Heart right ventricle (tissue), 16 donors: Measurements from ENCODE around the gene TFEB. TPM values are rescaled to one million over a fixed set of nuclear protein-coding genes. Genes with fewer than 3 reads are reported as not detected.

Experiments used
- ATAC-seq, 8 donors: fragments of 200-7000 bp; cut with Tn5 transposase; one replicate each; pipeline ENCODE4 v1.9.1; 2020; ENCODE audit warnings: mild to moderate bottlenecking in 8 of 8, moderate library complexity in 8 of 8, moderate number of reproducible peaks in 1 of 8
- DNase-seq, 2 donors: peaks; one replicate each; pipeline ENCODE4 v3.0.0-alpha.2; 2020
- H3K27ac ChIP-seq, 10 donors: fragments of 200-600 bp; sonication (generic) in 2 of 10; one replicate each; pipeline versions ENCODE4 v1.5.0 to v1.8.0; 2020 to 2022; ENCODE audit warnings: mild to moderate bottlenecking in 3 of 10
- H3K27me3 ChIP-seq, 7 donors: fragments of 200-600 bp; one replicate each; pipeline ENCODE4 v1.8.0; 2021 to 2022; ENCODE audit warnings: mild to moderate bottlenecking in 2 of 7
- H3K36me3 ChIP-seq, 9 donors: fragments of 200-600 bp; sonication (generic) in 1 of 9; one replicate each; pipeline versions ENCODE4 v1.5.0 to v1.8.0; 2020 to 2022; ENCODE audit warnings: mild to moderate bottlenecking in 2 of 9
- H3K4me1 ChIP-seq, 9 donors: fragments of 200-600 bp; sonication (generic) in 1 of 9; one replicate each; pipeline versions ENCODE4 v1.5.0 to v1.8.0; 2020 to 2022; ENCODE audit warnings: mild to moderate bottlenecking in 4 of 9
- H3K4me3 ChIP-seq, 10 donors: fragments of 200-600 bp; sonication (generic) in 2 of 10; one replicate each; pipeline versions ENCODE4 v1.5.0 to v1.8.0; 2020 to 2022; ENCODE audit warnings: mild to moderate bottlenecking in 7 of 10, moderate library complexity in 2 of 10
- H3K9me3 ChIP-seq, 11 donors: fragments of 200-600 bp in 10 of 11; sonication (generic) in 2 of 11; one replicate each; pipeline versions ENCODE4 v1.5.0 to v1.8.0; 2013 to 2022; ENCODE audit warnings: mild to moderate bottlenecking in 2 of 11, control low read depth in 1 of 11, moderate library complexity in 1 of 11
- CTCF ChIP-seq, 9 donors: fragments of 200-600 bp; sonication (generic) in 2 of 9; IDR thresholded peaks; one replicate each; pipeline versions ENCODE4 v1.5.0 to v1.8.0; 2021 to 2022; ENCODE audit warnings: antibody characterized with exemption in 9 of 9, mild to moderate bottlenecking in 5 of 9, moderate library complexity in 1 of 9
- WGBS, 2 donors: extraction: QIAGEN DNeasy Blood & Tissue Kit; methylation state at CpG; one replicate each; pipeline ENCODE4 v1.1.7; 2013; ENCODE audit warnings: inconsistent platforms in 1 of 2; 5-methylcytosine and 5-hydroxymethylcytosine counted together
- intact Hi-C, 10 donors: fragments of 100-400 bp; cut with DNase I; formaldehyde crosslinking; loops; one replicate each; pipeline versions ENCODE4 v1.11.1 to v1.14.2; 2022
- polyA plus RNA-seq, 2 donors: library from polyadenylated mRNA; stranded (reverse); fragments of 200-250 nt; gene quantifications; one replicate each; pipeline ENCODE4 v1.2.3, GENCODE V29; 2013
- total RNA-seq, 10 donors: library from RNA; stranded (reverse); fragmentation: NEBNext Ultra II Directional in 3 of 10; extraction: Animal tissue kit (Norgen Biotek cat#: 25700) in 3 of 10; gene quantifications; one replicate each; pipeline versions ENCODE4 v1.2.1 to v1.2.4, GENCODE V29; 2021 to 2023
- donor health status: Arrhythmogenic right ventricular cardiomyopathy.
- donor health status: ischemic (EF 13 %, LVEDD 7.1; RV severe dilation, severe dysfunction).
- donor health status: healthy with polysubstance abuse.
- donor health status: DM: no; HTN: yes; CAD: no.
- donor health status: DM: no; HTN: no; CAD: no.
- donor health status: ischemic (EF 25% LVEDD 6.9; RV normal size, moderate dysfunction).
- donor health status: ischemic (EF 25% LVEDD 5.7; RV mildly dilated, moderate dysfunction).
- donor health status: healthy.
- donor health status: DM: yes; HTN: yes; CAD: no.
- donor health status: Ischemic cardiomyopathy.
- donor health status: ischemic (EF 35%, LVEDD 5.7; RV mildly dilated, moderate dysfunction).
- donor health status: nonischemic (EF 11% LVEDD 7.7; RV severe dilation, severe dysfunction).
- donor health status: DM: yes; HTN: yes; CAD: no.
- donor health status: PGD.
- donor health status: ischemic (EF 29% LVEDD 5.4; RV normal size, mild dysfunction).
- donor health status: nonischemic (EF 23%, LVEDD 6.1; RV moderate dilation, normal function).

The TFEB gene
- total and polyA plus RNA-seq, 12 donors = 29.2 to 52.3 (median 39.6) TPM

DNA sequence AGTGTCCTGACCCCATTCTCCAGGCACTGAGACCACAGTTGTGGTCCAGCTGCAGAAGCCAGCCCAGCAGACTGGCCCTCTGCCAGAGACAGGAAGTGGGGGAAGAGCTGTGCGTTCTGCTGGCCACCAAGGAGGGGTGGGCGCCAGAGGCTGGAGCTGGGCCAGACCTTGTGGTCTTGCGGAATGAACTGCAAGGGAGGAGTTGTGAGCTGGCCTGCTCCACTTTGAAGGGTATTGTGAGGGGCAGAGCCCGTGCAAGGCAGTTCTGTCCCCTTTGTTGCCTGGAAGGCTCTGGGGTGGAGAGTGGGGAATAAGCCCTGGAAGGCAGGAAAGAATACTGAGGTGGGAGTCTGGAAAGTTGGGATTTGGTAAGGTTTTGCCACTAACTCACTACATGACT, 100.8 kb downstream of the TFEB start:
- no peaks in the 10 kb centered on the region for H3K9me3 ChIP-seq
- DNase-seq (no peak), ATAC-seq (no peak)
- no peaks in the 10 kb centered on the region for H3K36me3 ChIP-seq
- peaks cover 6 to 34% (median 23%) of the 10 kb centered on the region in 9 donors for H3K4me1 ChIP-seq
- no peak overlapping the region for H3K4me3 ChIP-seq
- 24 to 47% methylated on average over 4 of the region's 4 CpGs for WGBS, 2 donors
- no peak overlapping the region for H3K27ac ChIP-seq
- no peak for TF ChIP-seq CTCF (IDR thresholded peaks at IDR 0.05)
- intact Hi-C loops = no loop called here
- H3K27me3 ChIP-seq = peaks cover 20 to 51% (median 34%) of the 10 kb centered on the region in 7 donors

Other genes with a start within 250 kb of the TFEB start
- 10 to 100 TPM; 12.7 to 18.0 (median 13.7) TPM for gene FOXP4, start 189.2 kb downstream of the TFEB start, total RNA-seq
- 10 to 100 TPM in 1 of 2 donors, 1 to 10 TPM in 1; 8.9 to 12.9 TPM for gene FOXP4, start 189.2 kb downstream of the TFEB start, polyA plus RNA-seq
- gene MDFI, start 97.1 kb downstream of the TFEB start, total RNA-seq = 1 to 10 TPM in 6 of 10 donors, under 1 TPM in 4; 0.34 to 2.7 (median 1.2) TPM
- gene MDFI, start 97.1 kb downstream of the TFEB start, polyA plus RNA-seq = 1 to 10 TPM; 1.2 to 4.4 TPM
- not detected for gene PGC, start 11.8 kb upstream of the TFEB start, total RNA-seq
- 1 to 10 TPM in 1 of 2 donors, under 1 TPM in 1; 0.58 to 2.0 TPM for gene PGC, start 11.8 kb upstream of the TFEB start, polyA plus RNA-seq
- 1 to 10 TPM; 4.1 to 8.7 (median 5.8) TPM for gene FRS3, start 44.3 kb upstream of the TFEB start, total RNA-seq
- gene FRS3, start 44.3 kb upstream of the TFEB start, polyA plus RNA-seq = 1 to 10 TPM; 2.8 to 8.0 TPM
- gene PRICKLE4, start 45.2 kb upstream of the TFEB start, total RNA-seq = 1 to 10 TPM in 7 of 10 donors, under 1 TPM in 3; 0.38 to 4.7 (median 1.9) TPM
- gene PRICKLE4, start 45.2 kb upstream of the TFEB start, polyA plus RNA-seq = 1 to 10 TPM; 1.6 to 6.1 TPM
- 100 to 1,000 TPM; 156 to 210 (median 186) TPM for gene TOMM6, start 52.1 kb upstream of the TFEB start, total RNA-seq
- 100 to 1,000 TPM; 135 to 291 TPM for gene TOMM6, start 52.1 kb upstream of the TFEB start, polyA plus RNA-seq
- gene USP49, start 159.8 kb upstream of the TFEB start, total RNA-seq = 1 to 10 TPM; 1.1 to 2.0 (median 1.7) TPM
- 1 to 10 TPM in 1 of 2 donors, under 1 TPM in 1; 0.58 to 2.0 TPM for gene USP49, start 159.8 kb upstream of the TFEB start, polyA plus RNA-seq
- gene MED20, start 185.5 kb upstream of the TFEB start, total RNA-seq = 10 to 100 TPM; 12.6 to 21.5 (median 17.3) TPM
- gene MED20, start 185.5 kb upstream of the TFEB start, polyA plus RNA-seq = 10 to 100 TPM; 11.0 to 11.1 TPM
- 10 to 100 TPM in 3 of 10 donors, 1 to 10 TPM in 7; 7.5 to 14.6 (median 9.9) TPM for gene BYSL, start 185.9 kb upstream of the TFEB start, total RNA-seq
- 10 to 100 TPM in 1 of 2 donors, 1 to 10 TPM in 1; 4.3 to 20.0 TPM for gene BYSL, start 185.9 kb upstream of the TFEB start, polyA plus RNA-seq
- 10 to 100 TPM; 29.6 to 51.8 (median 37.5) TPM for gene CCND3, start 206.2 kb upstream of the TFEB start, total RNA-seq
- gene CCND3, start 206.2 kb upstream of the TFEB start, polyA plus RNA-seq = 10 to 100 TPM; 55.5 to 77.3 TPM